A549 (cell line): ENCODE measurements around the gene ESR2.

Experiments
- BHLHE40 ChIP-seq: IDR thresholded peaks from 2 replicates; pipeline ENCODE4 v1.6.1; 2012; ENCODE audit warnings: low read depth, low read length, inconsistent platforms
- CHD4 ChIP-seq: fragments of 200-600 bp; sonication (generic); IDR thresholded peaks from 2 replicates; pipeline ENCODE4 v1.6.1; 2016; ENCODE audit warnings: antibody characterized with exemption, mild to moderate bottlenecking, borderline replicate concordance
- EHF ChIP-seq: fragments of 250-450 bp; sonication (Bioruptor Pico); IDR thresholded peaks from 2 replicates; pipeline ENCODE4 v1.5.0; 2020; ENCODE audit warnings: mild to moderate bottlenecking
- EP300 ChIP-seq, 2 experiments: fragments of >200 bp; sonication (Bioruptor Twin); formaldehyde crosslinking; IDR thresholded peaks; 2 replicates in 1 of 2; 3 replicates in 1 of 2; pipeline ENCODE4 v1.6.1; 2016 to 2017
- JUN ChIP-seq, 2 experiments: fragments of >200 bp; sonication (Bioruptor Twin); formaldehyde crosslinking; IDR thresholded peaks; 2 replicates in 1 of 2; 3 replicates in 1 of 2; pipeline ENCODE4 v1.6.1; 2016 to 2017
- POLR2A ChIP-seq: IDR thresholded peaks from 2 replicates; pipeline ENCODE4 v1.6.1; 2012; ENCODE audit warnings: mild to moderate bottlenecking, low read length
- POLR2AphosphoS2 ChIP-seq: conservative IDR thresholded peaks from 2 replicates; pipeline ENCODE4 v1.6.1; 2012; ENCODE audit warnings: low read length, improper control_type of control experiment, inconsistent platforms
- RAD21 ChIP-seq, 2 experiments: fragments of >200 bp in 1 of 2; sonication (Bioruptor Twin) in 1 of 2; formaldehyde crosslinking in 1 of 2; IDR thresholded peaks in 1 of 2; conservative IDR thresholded peaks in 1 of 2; 2 replicates in 1 of 2; 3 replicates in 1 of 2; pipeline ENCODE4 v1.6.1; 2012 to 2018; ENCODE audit warnings: inconsistent platforms in 1 of 2
- SREBF2 ChIP-seq: fragments of 450-650 bp; IDR thresholded peaks from 2 replicates; pipeline ENCODE4 v1.6.1; 2014; ENCODE audit warnings: mild to moderate bottlenecking, moderate library complexity
- TF ChIP-seq, protein P1 (sequence below): fragments of >200 bp; sonication (Bioruptor Twin); formaldehyde crosslinking; IDR thresholded peaks from 3 replicates; pipeline ENCODE4 v1.5.1; 2016
- TF ChIP-seq, protein P2 (sequence below): fragments of 200-600 bp; sonication (generic); IDR thresholded peaks from 2 replicates; pipeline ENCODE4 v1.6.1; 2016; ENCODE audit warnings: antibody characterized with exemption, mild to moderate bottlenecking, moderate library complexity

DNA sequence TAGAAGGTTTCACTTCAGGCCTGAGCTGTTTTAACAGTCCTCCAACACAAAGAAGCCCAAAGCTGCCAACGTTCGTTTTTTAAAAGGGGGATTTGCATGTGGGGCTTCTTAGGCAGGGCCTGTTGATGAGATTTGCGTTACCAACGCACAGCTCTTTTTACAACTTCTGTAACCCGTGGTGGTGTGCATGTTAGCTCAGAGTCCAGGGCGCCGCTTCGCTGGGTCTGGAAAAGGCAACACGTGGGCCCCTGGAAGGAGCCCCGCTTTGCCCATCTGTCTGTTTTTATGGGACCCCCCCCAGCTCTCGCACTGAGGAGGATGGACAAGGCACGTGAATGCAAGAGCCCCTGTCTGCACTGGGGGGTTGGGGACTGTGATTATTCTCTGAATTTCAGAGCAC is 84.0 kb downstream of the ESR2 start:
- TF ChIP-seq JUN (IDR thresholded peaks at IDR 0.05) = no peak
- TF ChIP-seq EHF (CRISPR knock-in tag) = no peak
- TF ChIP-seq, protein P1, sequence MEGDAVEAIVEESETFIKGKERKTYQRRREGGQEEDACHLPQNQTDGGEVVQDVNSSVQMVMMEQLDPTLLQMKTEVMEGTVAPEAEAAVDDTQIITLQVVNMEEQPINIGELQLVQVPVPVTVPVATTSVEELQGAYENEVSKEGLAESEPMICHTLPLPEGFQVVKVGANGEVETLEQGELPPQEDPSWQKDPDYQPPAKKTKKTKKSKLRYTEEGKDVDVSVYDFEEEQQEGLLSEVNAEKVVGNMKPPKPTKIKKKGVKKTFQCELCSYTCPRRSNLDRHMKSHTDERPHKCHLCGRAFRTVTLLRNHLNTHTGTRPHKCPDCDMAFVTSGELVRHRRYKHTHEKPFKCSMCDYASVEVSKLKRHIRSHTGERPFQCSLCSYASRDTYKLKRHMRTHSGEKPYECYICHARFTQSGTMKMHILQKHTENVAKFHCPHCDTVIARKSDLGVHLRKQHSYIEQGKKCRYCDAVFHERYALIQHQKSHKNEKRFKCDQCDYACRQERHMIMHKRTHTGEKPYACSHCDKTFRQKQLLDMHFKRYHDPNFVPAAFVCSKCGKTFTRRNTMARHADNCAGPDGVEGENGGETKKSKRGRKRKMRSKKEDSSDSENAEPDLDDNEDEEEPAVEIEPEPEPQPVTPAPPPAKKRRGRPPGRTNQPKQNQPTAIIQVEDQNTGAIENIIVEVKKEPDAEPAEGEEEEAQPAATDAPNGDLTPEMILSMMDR = no peak
- TF ChIP-seq POLR2A = no peak
- no peak for TF ChIP-seq POLR2AphosphoS2
- TF ChIP-seq EP300 (IDR thresholded peaks at IDR 0.05) = no peak
- no peak for TF ChIP-seq CHD4
- TF ChIP-seq, protein P2, sequence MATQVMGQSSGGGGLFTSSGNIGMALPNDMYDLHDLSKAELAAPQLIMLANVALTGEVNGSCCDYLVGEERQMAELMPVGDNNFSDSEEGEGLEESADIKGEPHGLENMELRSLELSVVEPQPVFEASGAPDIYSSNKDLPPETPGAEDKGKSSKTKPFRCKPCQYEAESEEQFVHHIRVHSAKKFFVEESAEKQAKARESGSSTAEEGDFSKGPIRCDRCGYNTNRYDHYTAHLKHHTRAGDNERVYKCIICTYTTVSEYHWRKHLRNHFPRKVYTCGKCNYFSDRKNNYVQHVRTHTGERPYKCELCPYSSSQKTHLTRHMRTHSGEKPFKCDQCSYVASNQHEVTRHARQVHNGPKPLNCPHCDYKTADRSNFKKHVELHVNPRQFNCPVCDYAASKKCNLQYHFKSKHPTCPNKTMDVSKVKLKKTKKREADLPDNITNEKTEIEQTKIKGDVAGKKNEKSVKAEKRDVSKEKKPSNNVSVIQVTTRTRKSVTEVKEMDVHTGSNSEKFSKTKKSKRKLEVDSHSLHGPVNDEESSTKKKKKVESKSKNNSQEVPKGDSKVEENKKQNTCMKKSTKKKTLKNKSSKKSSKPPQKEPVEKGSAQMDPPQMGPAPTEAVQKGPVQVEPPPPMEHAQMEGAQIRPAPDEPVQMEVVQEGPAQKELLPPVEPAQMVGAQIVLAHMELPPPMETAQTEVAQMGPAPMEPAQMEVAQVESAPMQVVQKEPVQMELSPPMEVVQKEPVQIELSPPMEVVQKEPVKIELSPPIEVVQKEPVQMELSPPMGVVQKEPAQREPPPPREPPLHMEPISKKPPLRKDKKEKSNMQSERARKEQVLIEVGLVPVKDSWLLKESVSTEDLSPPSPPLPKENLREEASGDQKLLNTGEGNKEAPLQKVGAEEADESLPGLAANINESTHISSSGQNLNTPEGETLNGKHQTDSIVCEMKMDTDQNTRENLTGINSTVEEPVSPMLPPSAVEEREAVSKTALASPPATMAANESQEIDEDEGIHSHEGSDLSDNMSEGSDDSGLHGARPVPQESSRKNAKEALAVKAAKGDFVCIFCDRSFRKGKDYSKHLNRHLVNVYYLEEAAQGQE = no peak
- TF ChIP-seq BHLHE40 = no peak
- TF ChIP-seq SREBF2 = no peak
- TF ChIP-seq RAD21 (conservative IDR thresholded peaks at IDR 0.05 in 1 of 2, IDR thresholded peaks at IDR 0.05 in 1 of 2) = no peak
